Activated CD4-positive, alpha-beta T cell treated with anti-CD3 and anti-CD28 coated beads for 4 hours (primary cell): ENCODE measurements around the gene AKAP5.
A peak's percentile ranks its signal among the peaks of the same experiment; 100 is the strongest.

Experiments
- DNase-seq, 2 donors: peaks; one replicate each; pipeline ENCODE4 v3.0.0-alpha.2; 2020

The AKAP5 gene, protein sequence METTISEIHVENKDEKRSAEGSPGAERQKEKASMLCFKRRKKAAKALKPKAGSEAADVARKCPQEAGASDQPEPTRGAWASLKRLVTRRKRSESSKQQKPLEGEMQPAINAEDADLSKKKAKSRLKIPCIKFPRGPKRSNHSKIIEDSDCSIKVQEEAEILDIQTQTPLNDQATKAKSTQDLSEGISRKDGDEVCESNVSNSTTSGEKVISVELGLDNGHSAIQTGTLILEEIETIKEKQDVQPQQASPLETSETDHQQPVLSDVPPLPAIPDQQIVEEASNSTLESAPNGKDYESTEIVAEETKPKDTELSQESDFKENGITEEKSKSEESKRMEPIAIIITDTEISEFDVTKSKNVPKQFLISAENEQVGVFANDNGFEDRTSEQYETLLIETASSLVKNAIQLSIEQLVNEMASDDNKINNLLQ

DNA sequence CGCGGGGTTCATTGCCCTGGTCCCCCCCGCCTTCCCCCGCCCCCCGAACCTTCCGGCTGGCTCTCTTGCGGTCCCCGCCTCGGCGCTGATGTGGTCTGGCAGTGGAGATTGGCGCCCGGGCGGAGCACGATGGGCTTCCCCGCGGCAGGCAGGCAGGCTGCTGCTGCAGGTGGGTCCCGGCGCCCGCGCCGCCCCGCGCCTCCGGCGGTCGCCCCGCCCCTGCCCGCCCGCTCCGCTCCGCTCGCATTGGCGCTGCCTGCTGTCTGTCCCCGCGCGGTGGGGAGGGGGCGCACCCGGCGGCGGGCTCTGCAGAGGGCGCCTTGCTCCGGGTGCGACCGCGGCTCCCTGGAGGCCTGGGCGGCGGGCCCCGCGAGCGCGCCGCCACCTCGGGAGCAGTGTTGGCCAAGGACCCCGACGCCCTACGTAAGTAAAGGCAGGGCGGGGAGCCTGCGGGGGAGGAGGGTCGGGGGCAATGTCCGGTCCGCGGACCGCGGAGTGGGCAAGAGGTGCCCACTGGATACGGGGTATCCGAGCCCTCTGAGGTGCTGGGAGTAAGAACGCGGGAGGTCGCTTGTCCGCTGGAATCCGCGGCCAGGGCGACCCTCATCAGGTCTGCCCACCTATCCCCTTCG, at the start of gene AKAP5:
TSS of gene AKAP5 (plus strand) at position 309 of the 632 bp plus-strand sequence. CDS start 2,896 bp downstream, outside the sequence.
- peak; percentile 45 to 60 for DNase-seq

DNA sequence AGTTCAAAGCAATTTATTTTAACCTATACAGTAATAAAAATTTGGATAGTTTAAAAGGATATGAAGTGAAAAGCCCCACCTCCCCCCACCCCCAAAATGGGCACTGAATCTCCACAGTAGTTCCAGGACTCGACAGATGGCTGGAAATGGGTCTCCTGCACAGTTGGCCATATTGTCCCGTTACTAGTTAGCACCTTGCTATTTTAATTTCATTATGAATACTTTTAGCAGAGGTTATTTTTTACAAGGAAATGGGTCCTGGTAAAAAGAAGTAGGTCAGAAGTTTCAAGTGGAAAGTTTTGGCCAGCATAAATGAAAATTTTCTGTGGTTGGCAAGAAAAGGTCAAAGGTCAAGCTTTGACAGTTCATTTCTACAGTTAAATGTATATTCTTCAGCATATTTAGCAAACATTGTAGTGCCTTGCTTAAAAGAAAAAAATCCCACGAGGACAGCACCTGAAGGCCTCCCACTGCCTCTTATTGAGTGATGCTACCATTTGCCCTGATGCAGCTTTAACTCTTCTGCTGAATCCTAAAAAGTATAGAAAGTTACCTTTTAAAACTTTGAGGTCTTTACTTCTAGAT, 48.9 kb upstream of the AKAP5 start:
- DNase-seq, result no peak

DNA sequence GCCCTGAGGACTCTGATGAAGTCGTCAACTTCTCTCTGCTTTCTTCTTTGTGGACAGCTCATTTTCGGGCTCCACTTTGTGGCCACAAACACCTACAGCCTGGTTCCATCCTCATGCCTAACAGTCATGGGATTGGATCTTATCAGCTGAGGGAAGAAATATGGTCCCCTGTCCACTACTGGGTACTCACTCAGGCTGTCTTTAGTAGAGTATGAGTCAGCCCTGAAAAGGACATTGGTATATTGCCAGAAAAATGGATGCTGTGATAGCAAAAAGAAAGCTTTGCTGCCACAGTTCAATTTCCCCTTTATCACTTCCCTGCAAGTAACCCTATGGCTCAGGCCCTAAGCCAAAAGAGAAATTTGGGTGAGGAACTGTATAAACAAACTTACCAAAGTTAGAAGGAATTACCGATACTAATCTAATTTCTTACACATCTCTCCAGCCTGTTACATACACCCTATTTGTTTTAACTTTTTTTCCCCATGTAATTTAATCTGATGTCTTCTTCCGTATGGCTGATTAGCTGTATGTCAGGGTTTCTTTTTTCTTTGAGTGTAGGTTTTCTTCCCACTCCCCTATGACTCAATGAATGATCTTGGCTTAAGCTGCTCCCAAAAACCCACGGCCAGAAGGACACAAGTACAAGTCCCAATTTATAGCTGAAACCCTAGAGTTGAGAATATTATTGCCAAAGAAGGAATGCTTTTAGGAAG, 48.1 kb upstream of the AKAP5 start:
- DNase-seq, result no peak

DNA sequence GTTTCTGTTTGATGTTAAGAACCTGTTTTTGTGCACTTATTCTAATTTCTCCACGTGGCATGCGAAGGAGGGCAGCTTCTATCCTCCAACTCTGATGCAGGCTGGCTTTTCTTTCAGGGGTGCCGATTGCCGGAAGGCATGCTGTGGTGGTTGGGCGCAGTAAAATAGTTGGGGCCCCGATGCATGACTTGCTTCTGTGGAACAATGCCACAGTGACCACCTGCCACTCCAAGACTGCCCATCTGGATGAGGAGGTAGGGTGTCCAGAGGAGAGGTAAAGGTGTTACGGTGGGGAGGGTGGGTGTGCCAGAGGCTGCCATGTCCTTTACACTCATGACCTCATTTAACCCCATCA, 47.6 kb upstream of the AKAP5 start:
- DNase-seq, result no peak

DNA sequence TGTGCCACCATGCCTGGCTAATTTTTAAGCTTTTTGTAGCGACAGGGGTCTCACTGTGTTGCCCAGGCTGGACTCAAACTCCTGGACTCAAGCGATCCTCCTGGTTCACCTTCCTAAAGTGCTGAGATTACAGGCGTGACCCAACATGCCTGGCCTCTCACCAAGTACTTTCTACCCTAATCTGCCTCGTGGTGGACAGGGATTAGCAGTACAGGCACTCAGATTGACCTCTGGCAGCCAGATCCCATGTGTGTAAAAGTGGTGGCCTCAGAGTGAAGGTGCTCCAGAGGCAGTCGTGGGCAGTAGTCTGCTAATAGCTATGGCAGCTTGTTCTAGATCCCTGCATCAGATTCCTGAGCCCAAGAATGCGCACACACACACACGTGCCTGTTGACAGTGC, 46.3 kb upstream of the AKAP5 start:
- no peak for DNase-seq

DNA sequence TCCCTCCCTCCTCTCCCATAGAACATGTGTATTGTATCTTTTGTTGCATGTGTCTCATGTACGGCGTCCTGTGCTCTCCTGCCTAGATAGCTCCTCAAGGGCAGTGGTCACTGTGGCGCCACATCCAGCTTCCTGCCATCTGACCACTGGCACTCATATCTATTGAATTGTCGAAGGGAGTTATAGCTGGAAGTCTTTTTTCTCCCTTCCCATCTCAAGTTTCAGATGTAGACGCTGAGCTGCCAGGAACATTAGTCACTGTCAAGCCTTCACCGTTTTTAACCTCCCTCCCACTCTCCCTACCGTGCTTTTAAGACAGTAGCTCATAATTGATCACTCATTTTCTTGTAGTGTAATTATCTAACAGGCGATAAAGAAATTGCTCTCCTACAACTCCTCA, 44.1 kb upstream of the AKAP5 start:
- no peak for DNase-seq

DNA sequence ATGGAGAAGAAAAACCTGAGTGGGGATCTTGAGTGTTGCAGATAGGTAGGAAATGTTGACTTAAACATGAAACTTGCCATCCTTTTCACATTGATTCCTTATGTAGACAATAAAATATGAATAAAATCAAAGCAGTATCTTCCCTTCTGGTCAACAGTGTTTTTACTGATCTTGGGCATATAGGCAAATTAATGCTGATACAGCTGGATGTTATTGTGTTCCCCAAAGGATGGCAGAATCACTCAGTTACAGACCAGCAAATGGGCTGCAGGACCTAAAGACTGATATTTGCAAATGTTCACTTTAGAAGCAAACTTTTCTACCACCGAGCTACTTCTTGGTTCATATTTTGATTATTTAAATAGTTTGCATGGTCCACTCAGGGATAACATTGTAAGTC, 43.3 kb upstream of the AKAP5 start:
- DNase-seq, result no peak

DNA sequence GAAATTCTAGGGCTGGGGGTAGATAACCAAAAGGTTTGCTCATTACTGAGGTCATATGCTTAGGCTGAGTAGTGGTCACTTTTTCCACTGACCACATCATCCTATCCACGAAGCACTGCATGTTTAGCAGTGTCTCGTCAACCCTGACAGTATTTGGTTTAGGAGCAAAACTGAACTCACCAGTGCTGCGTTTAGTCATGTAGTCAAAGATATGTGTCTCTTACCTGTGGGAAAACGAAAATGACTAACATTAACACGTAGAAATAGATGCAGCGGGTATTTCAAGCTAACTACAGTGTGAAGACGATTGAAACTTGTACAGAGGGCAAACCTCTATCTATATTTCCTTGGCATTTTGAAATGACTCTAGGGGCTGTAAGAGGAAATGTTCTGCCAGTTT, 42.5 kb upstream of the AKAP5 start:
- DNase-seq, result no peak

DNA sequence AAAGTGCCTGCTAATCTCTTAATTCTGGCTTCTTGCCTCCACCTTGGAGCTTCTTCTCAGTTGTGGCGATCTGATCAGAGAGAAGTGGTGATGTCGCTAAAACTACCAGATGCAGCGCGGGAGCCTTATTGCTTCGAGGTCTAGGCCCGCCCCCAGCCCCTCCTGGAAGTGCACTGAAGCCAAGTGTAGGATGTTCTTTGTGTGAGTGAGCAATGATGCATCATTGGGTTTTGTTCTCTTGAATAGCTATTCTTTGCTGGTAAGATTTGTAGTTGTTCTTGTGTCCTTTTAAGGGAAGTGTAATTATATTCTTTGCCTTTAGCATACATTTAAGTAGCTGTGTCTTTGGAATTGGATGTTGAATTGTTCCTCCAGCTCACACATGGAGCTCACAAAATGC, 41.3 kb upstream of the AKAP5 start:
- DNase-seq, result no peak

DNA sequence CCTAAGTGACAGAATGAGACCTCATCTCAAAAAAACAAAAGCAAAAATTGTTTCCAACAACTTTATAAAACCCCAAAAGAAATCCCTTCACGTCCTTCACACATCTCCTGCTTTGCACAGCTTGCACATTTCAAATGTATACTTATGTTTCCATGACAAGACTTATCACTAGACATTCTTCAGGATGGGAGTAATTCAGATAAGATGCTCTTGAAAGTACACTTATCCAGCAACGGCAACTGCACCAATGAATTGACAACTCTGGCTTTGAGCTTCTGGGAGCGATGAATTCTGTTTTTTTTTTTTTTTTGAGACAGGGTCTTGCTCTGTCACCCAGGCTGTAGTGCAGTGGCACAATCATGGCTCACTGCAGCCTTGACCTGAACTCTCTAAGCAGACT, 30.8 kb upstream of the AKAP5 start:
- DNase-seq, result no peak

DNA sequence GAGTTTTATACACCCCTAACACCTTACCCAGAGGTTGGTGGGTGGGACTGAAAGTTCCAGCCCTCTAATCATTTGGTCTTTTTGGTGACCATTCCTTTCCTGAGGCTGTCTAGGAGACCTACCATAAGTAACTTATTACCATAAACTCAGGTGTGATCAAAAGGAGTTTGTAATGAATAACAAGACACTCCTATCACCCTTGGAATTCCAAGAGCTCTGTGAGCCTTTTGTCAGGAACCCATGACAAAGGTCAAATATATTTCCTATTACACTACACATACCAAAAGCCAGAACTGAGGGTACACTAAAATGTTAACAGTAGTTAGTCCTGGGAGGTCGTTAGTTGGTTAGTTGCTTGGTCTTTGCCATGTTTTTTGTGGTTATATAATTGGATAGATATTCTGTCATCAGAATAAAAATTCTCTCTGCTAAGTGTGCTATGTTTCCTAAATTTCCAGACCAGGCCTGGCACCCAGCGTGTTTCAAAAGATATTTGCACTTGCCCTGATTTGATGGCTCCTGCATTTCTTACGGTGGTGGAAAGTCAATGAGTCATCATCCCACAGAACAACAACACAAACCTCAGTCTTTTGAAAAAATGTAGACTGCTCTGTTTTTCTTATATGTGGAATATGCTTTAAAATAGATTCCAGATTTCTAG, 27.0 kb upstream of the AKAP5 start:
- DNase-seq, result peak in 1 of 2 donors; percentile 19

DNA sequence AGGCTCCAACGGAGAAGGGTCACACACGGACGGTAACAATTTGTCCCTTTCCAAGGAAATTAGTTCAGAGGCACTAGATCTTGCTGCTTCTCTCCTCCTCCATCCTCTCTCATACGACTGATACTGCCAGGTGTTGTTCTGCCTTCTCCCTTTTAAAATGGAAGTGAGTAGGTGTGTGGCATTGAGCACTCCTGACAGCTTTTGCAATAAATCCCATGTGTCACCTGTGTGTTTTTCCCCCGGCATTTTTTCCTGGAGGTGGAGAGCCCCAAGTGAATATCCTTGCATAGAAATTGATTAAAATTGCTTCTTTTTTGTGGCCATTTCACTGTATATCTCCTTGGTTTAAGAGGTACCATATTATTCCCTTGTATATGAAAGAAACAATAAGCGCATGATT, 26.2 kb upstream of the AKAP5 start:
- no peak for DNase-seq

DNA sequence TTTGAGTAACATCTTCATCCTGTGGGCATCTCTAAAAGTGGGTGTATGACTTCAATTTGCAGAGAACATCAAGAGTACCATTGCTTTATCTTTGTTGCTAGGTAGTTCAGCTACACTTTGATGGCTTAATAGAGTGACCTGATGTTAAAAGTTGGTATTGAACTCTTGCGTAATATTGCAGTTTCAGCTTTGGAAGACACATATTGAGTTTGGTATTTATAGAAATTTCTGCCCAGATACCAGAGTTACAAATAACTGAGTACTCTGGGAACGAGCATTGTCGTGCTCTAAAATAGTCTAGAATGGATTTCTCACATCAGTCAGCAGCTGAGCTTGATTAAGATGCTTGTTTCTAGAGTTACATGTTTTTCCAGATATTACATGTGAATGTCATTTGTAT, 24.8 kb upstream of the AKAP5 start:
- DNase-seq, result no peak

DNA sequence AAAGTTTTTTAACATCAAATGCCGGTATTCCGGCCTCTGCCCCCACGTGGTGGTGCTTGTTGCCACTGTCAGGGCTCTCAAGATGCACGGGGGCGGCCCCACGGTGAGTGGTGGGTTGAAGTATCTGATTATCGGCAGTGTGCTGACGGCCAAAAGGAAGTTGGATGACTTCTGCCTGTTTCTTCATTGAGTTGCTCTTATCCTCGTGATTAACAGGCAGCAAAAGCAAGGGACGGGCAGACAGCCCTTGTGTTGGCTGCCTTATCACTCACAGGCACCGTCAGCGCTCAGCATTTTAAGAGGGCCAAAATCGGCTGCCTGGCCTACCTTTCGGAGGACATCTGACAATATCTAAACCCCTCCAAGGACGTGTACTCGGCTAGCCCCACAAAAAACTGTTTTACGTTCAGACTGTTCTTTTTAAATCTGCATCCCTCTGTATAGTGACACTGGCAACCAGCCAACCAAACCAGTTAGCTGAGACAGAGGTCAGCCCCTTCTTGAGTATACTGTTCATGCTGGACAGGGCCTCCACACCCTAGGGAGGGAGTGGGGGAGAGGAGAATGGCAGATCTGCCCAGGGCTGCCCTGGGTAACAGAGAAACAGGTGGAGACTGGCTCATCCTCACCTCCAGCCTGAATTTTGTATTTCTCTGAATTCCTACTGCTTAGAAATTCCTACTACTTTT, 22.9 kb upstream of the AKAP5 start:
- DNase-seq, result no peak

DNA sequence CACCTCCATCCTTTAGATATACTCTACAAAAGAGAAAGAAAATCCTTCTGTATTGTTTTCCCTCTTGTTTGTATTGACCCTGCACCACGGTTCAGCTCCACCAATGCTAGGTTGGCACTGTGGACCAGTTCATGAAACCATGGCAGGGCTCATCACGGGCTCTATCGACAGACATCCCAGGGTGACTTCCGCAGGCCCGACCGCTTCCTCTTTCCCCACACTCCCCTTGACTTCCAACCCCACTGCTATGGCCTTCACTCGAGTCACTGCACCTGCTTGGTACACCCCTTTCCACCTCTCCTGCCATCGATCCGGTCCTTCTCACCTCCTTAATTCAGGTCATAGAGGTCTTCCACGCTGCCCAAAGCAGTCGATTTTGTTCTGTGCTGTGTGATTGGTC, 21.2 kb upstream of the AKAP5 start:
- DNase-seq, result no peak

DNA sequence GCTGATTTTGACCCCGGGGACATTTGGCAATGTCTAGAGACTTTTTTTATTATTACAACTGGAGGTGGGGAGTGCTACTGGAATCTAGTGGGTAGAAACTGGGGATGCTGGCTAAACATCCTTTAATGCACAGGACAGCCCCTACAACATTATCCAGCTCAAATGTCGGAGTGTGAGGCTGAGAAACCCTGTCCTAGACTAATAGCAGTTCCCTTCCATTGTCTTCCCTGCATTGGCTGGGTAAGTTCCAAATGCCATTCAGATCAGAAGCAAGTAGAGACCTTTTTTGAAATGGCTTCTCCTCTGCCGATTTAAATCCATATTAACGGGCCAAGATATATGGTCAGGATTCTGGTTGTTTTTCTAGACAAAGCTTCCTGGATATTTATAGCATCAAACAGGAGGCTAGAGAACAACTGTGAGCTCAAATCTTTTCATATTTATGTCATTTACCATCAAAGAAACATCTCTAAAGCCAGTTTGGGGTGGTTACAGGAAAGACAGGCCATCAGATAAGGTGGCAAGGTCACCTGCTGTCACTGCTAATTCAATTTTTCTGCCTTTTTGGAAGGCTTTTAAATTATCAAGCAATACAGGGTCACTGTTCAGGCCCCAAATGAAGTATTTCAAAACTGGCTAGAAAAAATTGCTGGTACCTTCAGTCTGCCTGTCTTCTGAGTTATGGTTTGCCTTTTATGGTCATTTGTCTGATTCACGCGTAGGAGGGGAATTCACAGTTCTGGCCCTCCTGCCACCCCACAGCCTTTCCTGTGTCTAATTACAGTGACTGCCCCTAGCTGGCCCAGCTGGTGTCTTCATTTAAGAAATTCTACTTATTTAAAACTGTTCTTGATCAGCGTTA, 20.1 kb upstream of the AKAP5 start:
- peak; percentile 19 to 30 for DNase-seq

DNA sequence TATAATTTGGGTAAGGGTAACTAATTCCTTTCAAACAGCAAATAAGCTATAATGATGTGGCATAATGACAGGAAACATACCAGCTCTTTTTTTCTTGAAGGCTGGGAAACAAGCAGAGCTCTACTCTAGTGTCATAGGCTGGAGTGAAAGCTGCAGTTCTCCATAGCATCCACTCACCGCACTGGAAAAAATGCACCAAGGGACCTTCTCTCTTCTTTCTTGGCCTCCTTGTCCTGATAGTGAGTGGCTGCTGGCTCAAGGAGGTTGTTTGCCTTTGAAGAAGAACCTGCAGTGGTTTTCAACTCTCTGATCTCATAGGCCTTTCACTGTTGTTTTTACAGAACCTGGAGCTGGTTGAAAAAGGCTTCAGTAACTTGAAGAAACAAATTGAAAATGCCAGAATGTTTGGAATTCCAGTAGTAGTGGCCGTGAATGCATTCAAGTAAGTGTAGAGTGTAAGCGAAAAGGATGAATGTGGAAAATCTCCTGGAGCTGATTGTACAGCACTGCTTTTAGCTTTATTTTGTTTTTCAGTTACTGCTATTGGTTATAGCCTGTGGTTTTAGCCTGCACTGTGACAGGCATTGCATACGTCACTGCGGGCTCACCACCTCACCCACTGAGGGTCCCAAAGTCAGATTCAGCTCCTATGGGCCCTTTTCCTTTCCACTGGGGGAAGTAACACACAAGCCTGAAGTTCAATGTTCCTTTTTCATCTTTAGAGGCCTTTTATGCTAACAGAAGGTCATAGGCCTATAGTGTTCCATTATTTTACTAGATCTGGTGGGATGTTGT, 17.2 kb upstream of the AKAP5 start:
- DNase-seq, result no peak

DNA sequence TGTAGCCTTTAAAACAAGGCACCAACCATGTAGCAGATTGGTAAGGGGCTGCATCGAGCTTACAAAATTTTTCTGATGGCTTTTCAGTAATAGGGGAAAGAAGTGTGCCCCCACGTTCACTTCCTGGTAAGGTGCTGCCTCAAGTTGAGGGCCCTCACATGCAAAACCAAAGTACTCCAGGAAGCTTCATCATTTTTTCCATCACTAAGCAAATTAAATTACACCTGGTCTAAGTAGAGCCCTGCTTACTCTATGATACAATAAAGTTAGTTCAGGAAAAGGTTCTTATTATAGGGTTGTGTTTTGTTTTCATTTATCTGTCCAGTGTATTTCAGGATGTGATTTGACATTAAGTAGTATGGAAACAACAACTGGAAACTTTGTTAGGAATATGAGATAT, 15.0 kb upstream of the AKAP5 start:
- no peak for DNase-seq

DNA sequence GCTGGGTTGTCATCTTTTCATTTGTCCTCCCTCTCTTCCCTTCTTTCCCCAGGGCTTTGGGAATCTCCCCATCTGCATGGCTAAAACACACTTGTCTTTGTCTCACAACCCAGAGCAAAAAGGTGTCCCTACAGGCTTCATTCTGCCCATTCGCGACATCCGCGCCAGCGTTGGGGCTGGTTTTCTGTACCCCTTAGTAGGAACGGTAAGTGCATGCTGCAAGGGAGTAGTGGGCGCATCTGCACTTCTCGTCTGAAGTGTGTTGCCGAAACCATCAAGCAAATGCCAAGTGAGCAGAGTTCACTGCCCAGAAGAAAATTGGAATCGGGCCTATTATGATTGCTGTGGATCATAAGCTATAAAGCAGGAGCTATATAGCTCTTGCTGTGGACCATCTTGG, 10.6 kb upstream of the AKAP5 start:
- DNase-seq, result no peak

DNA sequence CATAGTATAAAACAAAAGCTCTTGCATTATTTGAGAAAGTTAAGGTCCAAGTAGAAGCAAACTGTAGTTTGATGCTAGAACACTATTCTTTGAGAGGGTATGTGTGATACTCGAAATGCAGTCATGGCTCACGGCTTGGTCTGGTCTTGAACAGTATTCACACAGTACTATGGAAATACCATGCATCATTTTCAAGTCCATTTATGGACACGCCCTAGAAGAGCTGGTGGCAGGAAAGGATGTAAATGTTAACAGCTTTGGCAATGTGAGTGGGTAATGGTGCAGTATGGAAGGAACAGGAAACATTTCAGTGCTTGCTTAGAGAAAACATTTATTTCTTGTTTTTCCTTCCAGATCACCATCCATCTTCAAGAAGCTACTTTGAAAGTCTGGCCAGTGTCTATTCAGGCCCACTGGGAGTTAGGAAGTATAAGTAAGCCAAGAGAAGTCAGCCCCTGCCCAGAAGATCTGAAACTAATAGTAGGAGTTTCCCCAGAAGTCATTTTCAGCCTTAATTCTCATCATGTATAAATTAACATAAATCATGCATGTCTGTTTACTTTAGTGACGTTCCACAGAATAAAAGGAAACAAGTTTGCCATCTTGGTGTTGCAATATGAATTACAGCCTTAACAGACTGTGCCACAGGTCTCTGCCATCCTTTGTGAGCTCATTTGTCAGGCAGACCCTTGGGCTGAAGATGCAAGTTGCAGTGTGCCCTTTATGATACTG, 5.7 kb upstream of the AKAP5 start:
- DNase-seq, result no peak
